Mucosa of descending colon (tissue), 3 donors: ENCODE measurements around the gene SNED1. TPM values are rescaled to one million over a fixed set of nuclear protein-coding genes. Genes with fewer than 3 reads are reported as not detected.

Experiments
- ATAC-seq: fragments of 200-7000 bp; cut with Tn5 transposase; one replicate; pipeline ENCODE4 v1.9.1; 2020; ENCODE audit warnings: mild to moderate bottlenecking, moderate library complexity
- DNase-seq, 3 donors: peaks; one replicate each; pipeline ENCODE4 v3.0.0-alpha.2; 2020
- H3K36me3 ChIP-seq: fragments of 200-600 bp; one replicate; pipeline ENCODE4 v1.8.0; 2021; ENCODE audit warnings: low read depth, mild to moderate bottlenecking
- H3K4me1 ChIP-seq: fragments of 200-600 bp; one replicate; pipeline ENCODE4 v1.8.0; 2021; ENCODE audit warnings: low read depth, mild to moderate bottlenecking
- H3K4me3 ChIP-seq: fragments of 200-600 bp; one replicate; pipeline ENCODE4 v1.8.0; 2021; ENCODE audit warnings: mild to moderate bottlenecking
- H3K9me3 ChIP-seq: fragments of 200-600 bp; one replicate; pipeline ENCODE4 v1.8.0; 2021; ENCODE audit warnings: mild to moderate bottlenecking
- intact Hi-C, 2 donors: fragments of 100-400 bp; cut with DNase I in 1 of 2; cut with micrococcal nuclease in 1 of 2; formaldehyde crosslinking; loops; one replicate each; pipeline versions ENCODE4 v1.11.0 to v1.11.1; 2022; cut with DNase I, micrococcal nuclease
- total RNA-seq, 3 donors: library from RNA; stranded (reverse); fragmentation: NEBNext Ultra II Directional in 2 of 3; extraction: Animal tissue kit (Norgen Biotek cat#: 25700) in 2 of 3; gene quantifications; one replicate each; pipeline versions ENCODE4 v1.2.1 to v1.2.4, GENCODE V29; 2021 to 2023
- TF ChIP-seq, protein P1 (sequence below): fragments of 200-600 bp; IDR thresholded peaks from one replicate; pipeline ENCODE4 v1.8.0; 2022; ENCODE audit warnings: antibody characterized with exemption, mild to moderate bottlenecking
- donor health status: DM: no; HTN: no; CAD: no; lungs with moderate emphysema.
- donor health status: DM: no; HTN: no; CAD: no.
- donor health status: DM: no; HTN: yes; CAD: no.

SNED1 gene
- total RNA-seq, 3 donors from 2014 or later = 7.0 to 16.3 (median 14.1) TPM

DNA sequence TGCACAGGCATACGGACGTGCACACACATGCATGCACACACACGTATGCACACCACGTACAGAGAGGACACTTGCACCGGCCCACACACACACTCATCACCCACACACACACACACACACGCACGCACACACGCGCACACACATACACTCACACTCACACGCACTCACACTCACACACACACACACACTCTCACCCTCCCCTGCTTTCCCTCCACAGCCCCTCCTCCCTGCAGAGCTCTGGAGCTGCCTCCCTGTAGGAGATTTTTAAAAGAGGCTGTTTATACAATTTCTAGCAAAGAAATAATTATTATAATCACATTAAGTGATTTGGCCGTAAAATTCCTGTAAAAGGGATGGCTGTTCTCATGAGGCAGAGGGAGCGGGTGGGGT, 36.5 kb upstream of the SNED1 start:
- TF ChIP-seq, protein P1, sequence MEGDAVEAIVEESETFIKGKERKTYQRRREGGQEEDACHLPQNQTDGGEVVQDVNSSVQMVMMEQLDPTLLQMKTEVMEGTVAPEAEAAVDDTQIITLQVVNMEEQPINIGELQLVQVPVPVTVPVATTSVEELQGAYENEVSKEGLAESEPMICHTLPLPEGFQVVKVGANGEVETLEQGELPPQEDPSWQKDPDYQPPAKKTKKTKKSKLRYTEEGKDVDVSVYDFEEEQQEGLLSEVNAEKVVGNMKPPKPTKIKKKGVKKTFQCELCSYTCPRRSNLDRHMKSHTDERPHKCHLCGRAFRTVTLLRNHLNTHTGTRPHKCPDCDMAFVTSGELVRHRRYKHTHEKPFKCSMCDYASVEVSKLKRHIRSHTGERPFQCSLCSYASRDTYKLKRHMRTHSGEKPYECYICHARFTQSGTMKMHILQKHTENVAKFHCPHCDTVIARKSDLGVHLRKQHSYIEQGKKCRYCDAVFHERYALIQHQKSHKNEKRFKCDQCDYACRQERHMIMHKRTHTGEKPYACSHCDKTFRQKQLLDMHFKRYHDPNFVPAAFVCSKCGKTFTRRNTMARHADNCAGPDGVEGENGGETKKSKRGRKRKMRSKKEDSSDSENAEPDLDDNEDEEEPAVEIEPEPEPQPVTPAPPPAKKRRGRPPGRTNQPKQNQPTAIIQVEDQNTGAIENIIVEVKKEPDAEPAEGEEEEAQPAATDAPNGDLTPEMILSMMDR = no peak
- DNase-seq = peak in 1 of 3 donors; percentile 30

DNA sequence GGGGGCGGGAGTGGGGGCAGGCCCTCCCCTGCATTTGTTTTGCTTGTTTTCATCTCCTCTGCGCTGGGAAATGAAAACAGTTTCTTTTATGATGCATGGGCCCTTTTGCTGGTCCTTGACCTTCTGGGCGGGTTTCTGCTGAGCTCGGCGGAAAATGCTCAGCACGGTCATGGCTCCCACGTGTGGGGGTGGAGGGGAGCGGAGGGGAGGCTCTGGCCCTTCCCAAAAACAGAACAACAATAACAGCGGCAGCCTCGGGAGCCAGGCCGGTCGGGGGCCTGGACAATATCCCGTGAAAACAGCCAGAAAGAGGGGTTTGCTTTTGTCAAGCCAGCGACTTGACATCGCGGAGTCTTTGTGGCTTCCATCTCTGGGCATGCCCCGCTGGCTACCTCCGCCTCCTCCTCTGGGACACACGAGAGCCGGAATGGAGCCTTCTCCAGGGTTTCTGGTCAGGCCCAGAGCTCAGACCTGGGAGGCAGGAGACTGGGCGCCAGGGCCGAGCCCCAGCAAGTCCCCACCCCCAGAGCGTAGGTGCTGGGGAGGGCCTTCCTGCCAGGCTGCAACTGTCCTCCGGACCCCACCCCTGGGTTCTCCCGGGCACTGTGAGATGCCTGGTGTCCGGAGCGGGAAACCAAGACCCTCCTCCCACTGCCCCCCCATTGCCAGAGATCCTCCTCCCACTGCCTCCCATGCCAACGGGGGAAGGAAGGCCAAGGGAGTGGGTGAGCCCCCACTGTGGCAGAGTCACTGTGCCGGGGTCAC, 35.9 kb upstream of the SNED1 start:
- H3K9me3 ChIP-seq = no peaks in the 10 kb centered on the region

More for the DNA sequence above, 36.5 kb upstream of the SNED1 start:
- intact Hi-C loops = no loop called here
- no peak overlapping the region for H3K4me3 ChIP-seq
- H3K9me3 ChIP-seq = no peaks in the 10 kb centered on the region
- ATAC-seq = no peak
- no peaks in the 10 kb centered on the region for H3K36me3 ChIP-seq
- no peaks in the 10 kb centered on the region for H3K4me1 ChIP-seq

DNA sequence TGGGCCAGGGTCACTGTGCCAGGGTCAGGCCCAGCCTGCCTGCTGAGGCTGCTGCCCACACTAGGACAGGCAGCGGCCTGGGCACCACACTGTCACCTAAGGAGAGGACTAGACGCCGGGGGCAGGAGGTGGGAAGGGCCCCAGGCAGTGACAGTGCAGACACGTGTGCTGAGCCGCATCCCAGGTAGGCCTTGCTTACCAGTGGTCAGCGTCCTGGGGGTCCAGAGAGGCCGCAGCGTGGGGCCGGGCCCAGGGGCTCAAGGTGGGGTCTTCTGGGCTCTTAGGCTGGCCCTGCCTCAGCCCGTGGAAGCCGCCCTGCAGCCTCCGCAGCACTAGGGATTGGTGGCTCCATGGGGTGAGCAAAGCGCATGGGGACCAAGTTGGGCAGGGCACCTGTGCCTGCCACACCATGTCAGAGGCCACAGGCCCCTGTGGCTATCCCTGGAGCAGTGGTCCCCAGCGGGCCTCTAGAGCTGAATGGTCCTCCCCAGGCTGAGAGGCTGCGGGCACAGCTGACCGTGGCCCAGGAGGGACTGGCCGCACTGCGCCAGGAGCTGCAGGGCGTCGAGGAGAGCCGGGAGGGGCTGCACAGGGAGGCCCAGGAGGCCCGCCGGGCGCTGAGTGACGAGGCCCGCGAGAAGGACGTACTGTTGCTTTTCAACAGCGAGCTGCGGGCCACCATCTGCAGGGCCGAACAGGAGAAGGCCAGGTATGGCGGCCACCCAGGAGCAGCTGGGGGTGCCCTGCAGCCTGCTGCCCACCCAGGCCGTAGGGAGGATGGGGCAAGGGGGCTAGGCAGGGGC, 35.2 kb upstream of the SNED1 start:
- Histone ChIP-seq H3K4me3 (no peak overlapping the region), H3K4me1 (no peaks in the 10 kb centered on the region), H3K9me3 (no peaks in the 10 kb centered on the region), H3K36me3 (no peaks in the 10 kb centered on the region)
- intact Hi-C loops = no loop called here
- DNase-seq (peak in 1 of 3 donors; percentile 23), ATAC-seq (no peak)
- TF ChIP-seq, protein P1 = no peak

More for the DNA sequence above, 35.9 kb upstream of the SNED1 start:
- Histone ChIP-seq H3K36me3 (no peaks in the 10 kb centered on the region), H3K4me1 (no peaks in the 10 kb centered on the region), H3K4me3 (no peak overlapping the region)
- DNase-seq = peak in 2 of 3 donors; percentile 34 to 64
- ATAC-seq = peak; percentile 41
- TF ChIP-seq, protein P1 = no peak
- intact Hi-C loops = no loop called here

DNA sequence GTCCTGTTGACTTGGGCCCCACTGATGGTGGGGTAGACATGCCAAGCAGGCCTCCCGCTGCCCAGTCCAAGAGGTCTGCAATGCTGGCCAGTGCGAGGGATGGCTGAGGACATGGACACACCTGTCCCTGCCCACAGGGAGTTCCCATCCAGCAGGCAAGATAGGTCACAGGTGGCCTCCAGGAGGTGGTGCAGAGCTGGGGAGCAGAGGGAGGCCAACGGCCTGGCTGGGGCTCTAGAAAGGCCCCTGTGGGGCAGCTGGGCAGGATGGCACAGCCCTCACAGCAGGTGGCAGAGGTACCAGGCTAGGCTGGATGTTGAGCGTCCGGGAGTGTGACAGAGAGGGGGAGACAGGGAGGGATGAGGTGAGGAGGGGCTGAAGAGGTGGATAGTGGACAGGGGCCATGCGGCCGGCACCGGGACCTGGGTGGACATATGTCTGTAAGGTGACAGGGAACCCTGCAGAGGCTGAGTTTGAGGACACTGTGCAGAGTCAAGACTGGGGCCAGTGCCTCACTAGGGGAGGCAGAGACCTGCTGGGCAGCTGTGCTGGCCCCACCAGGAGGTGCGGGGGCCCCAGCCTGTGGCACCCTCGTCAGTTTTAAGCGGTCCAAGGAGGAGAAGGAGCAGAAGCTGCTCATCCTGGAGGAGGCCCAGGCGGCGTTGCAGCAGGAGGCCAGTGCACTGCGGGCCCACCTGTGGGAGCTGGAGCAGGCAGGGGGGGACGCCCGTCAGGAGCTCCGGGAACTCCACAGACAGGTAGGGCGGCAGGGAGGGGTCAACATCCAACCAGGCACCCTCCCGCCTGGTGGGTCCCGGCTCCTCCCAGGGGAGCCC, 34.3 kb upstream of the SNED1 start:
- no peak for ATAC-seq
- H3K4me1 ChIP-seq = no peaks in the 10 kb centered on the region
- intact Hi-C loops = no loop called here
- no peaks in the 10 kb centered on the region for H3K36me3 ChIP-seq
- H3K9me3 ChIP-seq = no peaks in the 10 kb centered on the region
- DNase-seq = peak in 1 of 3 donors; percentile 42
- H3K4me3 ChIP-seq = no peak overlapping the region
- TF ChIP-seq, protein P1 = no peak

DNA sequence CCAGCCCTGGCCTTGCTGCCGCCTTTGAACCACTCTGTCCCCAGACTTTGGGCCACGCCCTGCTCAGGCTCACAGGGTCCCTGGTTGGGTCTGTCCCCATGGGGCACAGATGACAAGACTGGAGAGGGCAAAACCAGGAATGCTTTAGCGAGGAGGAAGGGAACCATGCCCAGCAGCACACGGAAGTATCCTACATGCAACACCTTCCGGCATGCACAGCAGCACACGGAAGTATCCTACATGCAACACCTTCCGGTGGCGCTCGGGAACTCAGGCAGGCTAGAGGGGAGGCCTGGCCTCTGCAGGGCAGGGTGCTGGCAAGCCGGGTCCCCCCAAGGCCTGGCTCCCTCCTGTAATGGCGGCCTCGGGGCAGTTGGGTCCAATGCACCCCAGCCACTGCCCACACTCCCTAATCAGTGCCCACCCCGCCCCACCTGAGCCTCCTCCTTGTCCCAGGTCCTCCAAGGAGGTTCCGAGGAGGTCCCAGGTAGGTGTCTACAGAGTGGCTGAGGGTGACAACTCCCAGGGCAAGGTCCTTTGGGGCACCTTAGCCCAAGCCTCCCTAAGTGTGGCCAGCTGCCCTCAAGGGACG, 33.6 kb upstream of the SNED1 start:
- TF ChIP-seq, protein P1 = no peak
- Histone ChIP-seq H3K36me3 (no peaks in the 10 kb centered on the region), H3K9me3 (no peaks in the 10 kb centered on the region), H3K4me1 (no peaks in the 10 kb centered on the region), H3K4me3 (no peak overlapping the region)
- intact Hi-C loops = no loop called here
- DNase-seq (peak in 2 of 3 donors; percentile 25 to 34), ATAC-seq (no peak)
